H9 (cell line): ENCODE results near the gene KRT74. TPM values are rescaled to one million over a fixed set of nuclear protein-coding genes. Genes with fewer than 3 reads are reported as not detected.
A peak's percentile ranks its signal among the peaks of the same experiment; 100 is the strongest.

ENCODE experiments used
- DNase-seq: peaks from one replicate; pipeline ENCODE4 v3.0.0-alpha.2; 2017
- H2AFZ ChIP-seq: one replicate; pipeline ENCODE4 v1.6.1; 2013; ENCODE audit warnings: mild to moderate bottlenecking, low read length, control low read depth, moderate library complexity
- H2AK5ac ChIP-seq: 2 replicates; pipeline ENCODE4 v1.6.1; 2013; ENCODE audit warnings: low read length, control low read depth, mixed read lengths; ENCODE audit not compliant: insufficient read length
- H2BK120ac ChIP-seq: one replicate; pipeline ENCODE4 v1.6.1; 2013; ENCODE audit warnings: low read depth, mild to moderate bottlenecking, low read length, control low read depth, inconsistent platforms; ENCODE audit not compliant: poor library complexity, severe bottlenecking
- H2BK12ac ChIP-seq: 2 replicates; pipeline ENCODE4 v1.6.1; 2013; ENCODE audit warnings: low read length, control low read depth, mixed read lengths, low read depth; ENCODE audit not compliant: insufficient read length
- H2BK15ac ChIP-seq: 2 replicates; pipeline ENCODE4 v1.6.1; 2013; ENCODE audit warnings: low read depth, low read length, control low read depth
- H2BK20ac ChIP-seq: one replicate; pipeline ENCODE4 v1.6.1; 2013; ENCODE audit warnings: low read depth, mild to moderate bottlenecking, low read length, control low read depth, inconsistent platforms; ENCODE audit not compliant: poor library complexity, severe bottlenecking
- H2BK5ac ChIP-seq: 2 replicates; pipeline ENCODE4 v1.6.1; 2013; ENCODE audit warnings: low read length, control low read depth, mixed read lengths; ENCODE audit not compliant: insufficient read length
- H3K14ac ChIP-seq: 2 replicates; pipeline ENCODE4 v1.6.1; 2013; ENCODE audit warnings: low read length, control low read depth; ENCODE audit not compliant: insufficient read depth
- H3K18ac ChIP-seq: 2 replicates; pipeline ENCODE4 v1.6.1; 2013; ENCODE audit warnings: low read depth, mild to moderate bottlenecking, mixed read lengths, low read length, control low read depth; ENCODE audit not compliant: insufficient read length
- H3K23ac ChIP-seq: 2 replicates; pipeline ENCODE4 v1.6.1; 2013; ENCODE audit warnings: low read length, control low read depth, mixed read lengths, low read depth; ENCODE audit not compliant: insufficient read length
- H3K23me2 ChIP-seq: 2 replicates; pipeline ENCODE4 v1.6.1; 2013; ENCODE audit warnings: low read depth, mild to moderate bottlenecking, mixed read lengths, low read length, control low read depth; ENCODE audit not compliant: insufficient read length, poor library complexity, severe bottlenecking
- H3K27ac ChIP-seq: 2 replicates; pipeline ENCODE4 v1.5.1; 2013; ENCODE audit warnings: low read length, control low read depth, mixed read lengths, low read depth; ENCODE audit not compliant: insufficient read length
- H3K27me3 ChIP-seq: 2 replicates; pipeline ENCODE4 v1.6.1; 2013; ENCODE audit warnings: low read length, control low read depth, inconsistent platforms; ENCODE audit not compliant: insufficient read depth
- H3K4ac ChIP-seq: 2 replicates; pipeline ENCODE4 v1.6.1; 2013; ENCODE audit warnings: low read depth, mild to moderate bottlenecking, control low read depth, inconsistent platforms, low read length, moderate library complexity
- H3K4me1 ChIP-seq: 2 replicates; pipeline ENCODE4 v1.6.1; 2013; ENCODE audit warnings: low read length, control low read depth, inconsistent platforms; ENCODE audit not compliant: insufficient read depth
- H3K4me2 ChIP-seq: 2 replicates; pipeline ENCODE4 v1.6.1; 2013; ENCODE audit warnings: low read length, control low read depth, mixed read lengths; ENCODE audit not compliant: insufficient read length, insufficient read depth
- H3K56ac ChIP-seq: 2 replicates; pipeline ENCODE4 v1.6.1; 2013; ENCODE audit warnings: low read depth, mild to moderate bottlenecking, mixed read lengths, low read length, control low read depth; ENCODE audit not compliant: insufficient read length
- H3K79me1 ChIP-seq: 2 replicates; pipeline ENCODE4 v1.6.1; 2013; ENCODE audit warnings: low read depth, mild to moderate bottlenecking, moderate library complexity, low read length, control low read depth, inconsistent platforms; ENCODE audit not compliant: insufficient read depth, poor library complexity, severe bottlenecking
- H3K79me2 ChIP-seq: 2 replicates; pipeline ENCODE4 v1.6.1; 2013; ENCODE audit warnings: low read length, control low read depth, inconsistent platforms; ENCODE audit not compliant: insufficient read depth
- H3K9ac ChIP-seq: 2 replicates; pipeline ENCODE4 v1.6.1; 2013; ENCODE audit warnings: low read length, control low read depth, mixed read lengths; ENCODE audit not compliant: insufficient read length; ENCODE audit errors: extremely low read depth
- H3K9me3 ChIP-seq: one replicate; pipeline ENCODE4 v1.6.1; 2013; ENCODE audit warnings: low read depth, low read length, inconsistent platforms; ENCODE audit not compliant: control insufficient read depth
- H3T11ph ChIP-seq: one replicate; pipeline ENCODE4 v1.6.1; 2013; ENCODE audit warnings: mild to moderate bottlenecking, low read length, control low read depth, inconsistent platforms
- H4K20me1 ChIP-seq: one replicate; pipeline ENCODE4 v1.6.1; 2013; ENCODE audit not compliant: control insufficient read depth, insufficient read length, insufficient read depth
- H4K5ac ChIP-seq: 2 replicates; pipeline ENCODE4 v1.6.1; 2013; ENCODE audit warnings: low read depth, mild to moderate bottlenecking, mixed read lengths, low read length, control low read depth; ENCODE audit not compliant: insufficient read length
- H4K8ac ChIP-seq: replicated peaks from 2 replicates; pipeline ENCODE4 v1.6.1; 2013; ENCODE audit warnings: low read length, control low read depth, mixed read lengths, low read depth; ENCODE audit not compliant: insufficient read length
- H4K91ac ChIP-seq: 2 replicates; pipeline ENCODE4 v1.6.1; 2013; ENCODE audit warnings: low read depth, mild to moderate bottlenecking, moderate library complexity, mixed read lengths, low read length, control low read depth; ENCODE audit not compliant: insufficient read length
- H3K27ac Mint-ChIP-seq, 3 experiments: 2 replicates in 2 of 3; 3 replicates in 1 of 3; pipeline ENCODE4 v1.8.0; 2020 to 2021; ENCODE audit warnings: mixed read lengths in 3 of 3, mild to moderate bottlenecking in 1 of 3, moderate library complexity in 1 of 3
- H3K27me3 Mint-ChIP-seq: 2 replicates; pipeline ENCODE4 v1.8.0; 2021; ENCODE audit warnings: low read depth, mild to moderate bottlenecking, moderate library complexity, mixed read lengths
- H3K36me3 Mint-ChIP-seq, 3 experiments: 2 replicates in 2 of 3; 3 replicates in 1 of 3; pipeline ENCODE4 v1.8.0; 2020 to 2021; ENCODE audit warnings: low read depth in 3 of 3, mixed read lengths in 3 of 3; ENCODE audit not compliant: insufficient read depth in 1 of 3
- H3K4me1 Mint-ChIP-seq, 2 experiments: 2 replicates each; pipeline ENCODE4 v1.8.0; 2020; ENCODE audit warnings: mixed read lengths in 2 of 2
- H3K4me3 Mint-ChIP-seq, 2 experiments: 2 replicates in 1 of 2; 3 replicates in 1 of 2; pipeline ENCODE4 v1.8.0; 2020 to 2021; ENCODE audit warnings: mild to moderate bottlenecking in 2 of 2, mixed read lengths in 2 of 2, moderate library complexity in 1 of 2
- H3K9me3 Mint-ChIP-seq, 2 experiments: 2 replicates in 1 of 2; 3 replicates in 1 of 2; pipeline ENCODE4 v1.8.0; 2020; ENCODE audit warnings: mild to moderate bottlenecking in 2 of 2, mixed read lengths in 2 of 2, moderate library complexity in 1 of 2
- WGBS: extraction: QIAGEN DNeasy Blood & Tissue Kit; methylation state at CpG from one replicate; pipeline ENCODE4 v1.1.7; 2013; ENCODE audit warnings: missing lambda C conversion rate, low lambda C conversion rate, mixed read lengths; ENCODE audit not compliant: insufficient read length; ENCODE audit errors: extremely low coverage; 5-methylcytosine and 5-hydroxymethylcytosine counted together
- total RNA-seq: library from RNA; stranded (reverse); gene quantifications from 2 replicates; pipeline ENCODE4 v1.2.1, GENCODE V29; 2021
- TF ChIP-seq, protein P1 (sequence below): fragments of 200-600 bp; sonication (generic); conservative IDR thresholded peaks from 3 replicates; pipeline ENCODE4 v1.8.0; 2021; ENCODE audit warnings: antibody characterized with exemption, mild to moderate bottlenecking

The KRT74 gene
- total RNA-seq, 1 experiment from 2014 or later, result not detected

DNA sequence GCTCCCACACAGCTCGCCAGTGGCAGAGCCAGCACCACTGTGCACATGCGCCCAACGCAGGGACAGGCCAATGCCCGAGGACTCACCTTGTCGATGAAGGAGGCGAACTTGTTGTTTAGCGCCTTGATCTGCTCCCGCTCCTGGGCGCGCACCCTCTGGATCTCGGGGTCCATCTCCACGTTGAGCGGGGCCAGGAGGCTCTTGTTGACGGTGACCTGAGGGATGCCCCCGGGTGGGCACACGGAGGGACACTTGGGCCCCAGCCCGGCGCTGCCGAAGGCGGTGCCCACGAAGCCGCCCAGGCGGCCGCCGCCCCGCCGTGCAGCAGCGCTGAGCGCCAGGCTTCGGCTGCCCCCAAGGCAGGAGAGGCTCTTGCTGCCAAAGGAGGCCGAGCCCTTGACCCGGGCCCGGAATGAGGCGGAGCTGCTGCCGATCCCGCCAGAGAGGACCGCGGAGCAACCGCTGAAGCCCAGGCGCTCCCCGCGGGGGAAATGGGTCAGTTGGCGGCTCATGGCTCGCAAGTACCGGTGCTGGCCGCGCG, 27.4 kb upstream of the KRT74 start, which contains the start of gene KRT72:
Gene KRT72, minus strand, starts transcription at position 523 of the 541 bp plus-strand sequence. Its CDS starts 11 bp downstream, at position 512.
- Histone ChIP-seq H3T11ph (no peak within 1 kb of the TSS), H3K56ac (no peak within 1 kb of the TSS), H3K23me2 (no peaks in the 10 kb centered on the region), H2BK12ac (no peak within 1 kb of the TSS), H2BK20ac (no peak within 1 kb of the TSS), H4K8ac (no peak within 1 kb of the TSS), H3K79me1 (no peaks in the 10 kb centered on the region), H3K18ac (no peak within 1 kb of the TSS), H4K20me1 (no peaks in the 10 kb centered on the region), H3K27ac (no peak within 1 kb of the TSS), H2BK120ac (no peak within 1 kb of the TSS), H3K4ac (no peak within 1 kb of the TSS), H3K23ac (no peak within 1 kb of the TSS), H2BK5ac (no peak within 1 kb of the TSS), H3K79me2 (no peaks in the 10 kb centered on the region), H3K14ac (no peak within 1 kb of the TSS), H2AK5ac (no peak within 1 kb of the TSS), H3K27me3 (no peaks in the 10 kb centered on the region), H2BK15ac (no peak within 1 kb of the TSS), H4K5ac (no peak within 1 kb of the TSS), H3K4me1 (no peaks in the 10 kb centered on the region), H3K4me2 (no peak within 1 kb of the TSS), H4K91ac (no peak within 1 kb of the TSS), H3K9ac (no peak within 1 kb of the TSS), H2AFZ (no peak within 1 kb of the TSS), H3K9me3 (no peaks in the 10 kb centered on the region)
- Mint-ChIP-seq H3K27ac (no peak within 1 kb of the TSS), H3K36me3 (no peaks in the 10 kb centered on the region), H3K27me3 (peaks cover 33% of the 10 kb centered on the region), H3K4me3 (no peak within 1 kb of the TSS), H3K9me3 (no peaks in the 10 kb centered on the region), H3K4me1 (no peaks in the 10 kb centered on the region)
- peak; percentile 51 for DNase-seq
- TF ChIP-seq, protein P1, sequence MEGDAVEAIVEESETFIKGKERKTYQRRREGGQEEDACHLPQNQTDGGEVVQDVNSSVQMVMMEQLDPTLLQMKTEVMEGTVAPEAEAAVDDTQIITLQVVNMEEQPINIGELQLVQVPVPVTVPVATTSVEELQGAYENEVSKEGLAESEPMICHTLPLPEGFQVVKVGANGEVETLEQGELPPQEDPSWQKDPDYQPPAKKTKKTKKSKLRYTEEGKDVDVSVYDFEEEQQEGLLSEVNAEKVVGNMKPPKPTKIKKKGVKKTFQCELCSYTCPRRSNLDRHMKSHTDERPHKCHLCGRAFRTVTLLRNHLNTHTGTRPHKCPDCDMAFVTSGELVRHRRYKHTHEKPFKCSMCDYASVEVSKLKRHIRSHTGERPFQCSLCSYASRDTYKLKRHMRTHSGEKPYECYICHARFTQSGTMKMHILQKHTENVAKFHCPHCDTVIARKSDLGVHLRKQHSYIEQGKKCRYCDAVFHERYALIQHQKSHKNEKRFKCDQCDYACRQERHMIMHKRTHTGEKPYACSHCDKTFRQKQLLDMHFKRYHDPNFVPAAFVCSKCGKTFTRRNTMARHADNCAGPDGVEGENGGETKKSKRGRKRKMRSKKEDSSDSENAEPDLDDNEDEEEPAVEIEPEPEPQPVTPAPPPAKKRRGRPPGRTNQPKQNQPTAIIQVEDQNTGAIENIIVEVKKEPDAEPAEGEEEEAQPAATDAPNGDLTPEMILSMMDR, result no peak
- WGBS, result no CpG with 5 or more reads among the region's 48 CpGs
